GM18505 (cell line): Measurements from ENCODE around the gene TBC1D10A.

Experiments used
- ATAC-seq: cut with Tn5 transposase; IDR thresholded peaks from one replicate; pipeline ENCODE4 v1.9.1; 2021; ENCODE audit not compliant: unreplicated experiment
- POLR2A ChIP-seq: IDR thresholded peaks from 4 replicates; pipeline ENCODE4 v1.6.1; 2011; ENCODE audit warnings: borderline replicate concordance; ENCODE audit not compliant: insufficient read depth, insufficient read length; ENCODE audit errors: extremely low read depth

The TBC1D10A gene

DNA sequence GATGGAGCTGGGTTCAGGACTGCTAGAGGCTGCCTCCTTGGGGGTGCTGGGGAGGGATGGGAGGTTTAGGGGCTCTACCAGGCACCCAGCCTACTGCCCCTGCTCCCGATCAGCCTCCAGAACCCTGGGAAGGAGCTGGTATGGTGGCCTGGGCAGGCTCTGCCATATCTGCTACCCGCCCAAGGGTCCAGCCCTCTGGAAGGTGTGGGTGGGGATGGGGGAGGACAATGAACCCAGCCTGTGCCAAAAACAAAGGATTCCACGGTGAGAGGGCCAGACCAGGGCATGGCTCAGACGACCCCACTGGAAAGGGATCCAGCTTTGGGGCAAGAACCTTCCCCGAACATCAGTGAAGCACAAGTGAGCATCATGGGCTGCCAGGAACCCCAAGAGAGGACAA, 40.4 kb downstream of the TBC1D10A start:
- no peak for ATAC-seq
- no peak for TF ChIP-seq POLR2A

DNA sequence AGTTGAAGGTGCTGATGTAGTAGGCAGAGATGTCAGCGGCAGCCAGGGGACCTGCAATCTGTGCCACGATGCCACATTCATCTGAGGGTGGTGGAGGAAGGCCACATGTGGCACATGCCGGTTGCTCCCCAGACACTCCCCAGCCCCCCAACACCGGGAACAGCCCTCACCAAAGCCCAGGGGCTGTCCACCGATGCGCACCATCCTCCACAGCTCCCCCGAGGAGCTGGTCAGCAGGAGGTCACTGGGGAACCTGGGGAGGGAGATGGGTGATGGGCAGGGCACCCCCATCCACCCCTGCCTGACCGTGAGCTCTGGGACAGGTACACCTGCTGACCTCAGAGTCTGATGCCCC, 40.9 kb downstream of the TBC1D10A start:
- no peak for ATAC-seq
- TF ChIP-seq POLR2A = no peak

DNA sequence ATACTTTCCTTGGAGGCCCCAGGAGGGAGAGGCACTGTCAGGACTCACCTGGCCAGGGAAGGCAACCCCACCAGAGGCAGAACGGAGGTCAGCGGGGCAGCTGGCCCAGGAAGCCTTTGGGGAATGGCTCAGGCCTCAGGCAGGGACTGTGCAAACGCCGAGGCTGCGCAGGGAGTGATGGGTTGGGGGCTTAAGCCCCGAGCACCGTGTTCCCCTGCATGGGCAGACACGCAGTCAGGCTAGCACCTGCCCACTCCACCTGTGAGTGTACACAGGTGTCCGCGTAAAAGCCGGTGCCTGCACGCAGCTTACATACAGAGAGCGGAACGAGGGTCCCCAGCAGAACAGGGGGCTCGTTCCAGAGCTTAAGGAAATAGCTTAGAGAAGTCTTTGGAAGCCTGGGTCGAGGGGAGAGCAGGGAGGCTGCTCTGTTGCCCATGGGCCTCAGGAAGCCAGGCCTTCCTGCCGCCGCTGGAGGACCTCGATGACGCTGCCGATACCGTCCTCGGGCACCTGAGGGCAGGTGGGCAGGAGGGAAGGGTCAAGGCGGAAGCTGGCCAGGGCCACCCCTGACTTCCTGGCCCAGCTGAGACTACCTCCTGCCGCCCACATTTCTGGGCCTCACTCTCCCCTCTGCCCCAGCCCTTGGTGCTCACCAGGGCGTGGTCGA, 41.4 kb downstream of the TBC1D10A start:
- no peak for TF ChIP-seq POLR2A
- no peak for ATAC-seq

DNA sequence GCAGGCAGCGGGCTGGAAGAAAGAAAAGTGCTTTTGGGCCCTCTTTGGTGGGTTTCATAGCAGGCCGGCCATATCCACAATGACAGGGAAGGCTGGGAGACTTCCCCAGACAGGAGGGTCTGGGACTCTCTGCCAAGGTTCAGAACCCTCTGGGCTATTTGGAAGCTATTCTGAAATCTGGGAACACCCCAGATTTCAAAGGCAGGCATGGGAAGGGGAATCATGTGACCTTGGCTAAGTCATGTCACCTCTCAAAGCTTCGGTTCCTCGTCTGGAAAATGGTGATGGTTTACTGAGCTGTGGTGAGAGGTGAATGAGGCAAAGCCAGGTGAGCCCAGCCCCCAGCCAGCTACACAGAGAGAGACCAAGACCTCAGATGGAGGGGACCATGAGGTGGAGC, 42.1 kb downstream of the TBC1D10A start:
- no peak for ATAC-seq
- TF ChIP-seq POLR2A = no peak

DNA sequence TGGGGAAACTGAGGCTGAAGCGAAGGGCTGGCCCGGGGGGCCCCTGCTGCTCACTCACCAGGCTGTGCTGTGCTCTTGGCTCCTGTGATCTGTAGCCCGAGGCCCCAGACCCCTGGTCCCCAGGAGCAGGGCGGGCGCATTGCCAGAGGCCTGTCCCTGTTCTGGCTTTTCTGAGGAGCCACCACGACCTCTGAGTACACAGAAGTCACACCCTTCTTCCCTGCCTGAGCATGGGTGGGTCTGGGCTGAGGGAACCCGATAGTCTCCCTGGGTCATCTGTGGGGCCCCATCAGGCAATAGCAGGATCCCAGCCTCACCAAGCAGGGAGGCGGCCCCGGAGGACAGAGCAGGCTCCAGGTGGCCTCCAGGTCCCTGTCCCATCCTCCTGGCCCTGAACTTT, 42.6 kb downstream of the TBC1D10A start:
- ATAC-seq = no peak
- no peak for TF ChIP-seq POLR2A

DNA sequence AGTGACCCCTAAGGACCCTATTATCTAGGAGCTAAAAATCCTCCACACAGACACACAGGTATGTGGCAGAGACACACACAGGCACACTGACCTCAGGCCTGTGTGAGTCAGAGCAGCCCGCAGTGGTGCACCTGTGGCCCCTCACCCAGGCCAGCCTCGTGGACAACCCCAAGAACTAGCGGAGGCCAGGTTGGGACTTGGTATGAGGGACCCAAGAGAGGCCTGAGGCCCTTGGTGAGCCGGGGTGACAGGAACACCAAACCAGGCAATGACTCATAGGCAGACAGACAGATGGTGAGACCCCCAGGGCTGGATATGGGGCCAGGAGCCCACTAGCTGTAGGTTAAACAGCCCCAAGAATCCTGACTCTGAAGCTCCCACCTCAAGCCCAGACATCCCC, 43.4 kb downstream of the TBC1D10A start:
- no peak for ATAC-seq

DNA sequence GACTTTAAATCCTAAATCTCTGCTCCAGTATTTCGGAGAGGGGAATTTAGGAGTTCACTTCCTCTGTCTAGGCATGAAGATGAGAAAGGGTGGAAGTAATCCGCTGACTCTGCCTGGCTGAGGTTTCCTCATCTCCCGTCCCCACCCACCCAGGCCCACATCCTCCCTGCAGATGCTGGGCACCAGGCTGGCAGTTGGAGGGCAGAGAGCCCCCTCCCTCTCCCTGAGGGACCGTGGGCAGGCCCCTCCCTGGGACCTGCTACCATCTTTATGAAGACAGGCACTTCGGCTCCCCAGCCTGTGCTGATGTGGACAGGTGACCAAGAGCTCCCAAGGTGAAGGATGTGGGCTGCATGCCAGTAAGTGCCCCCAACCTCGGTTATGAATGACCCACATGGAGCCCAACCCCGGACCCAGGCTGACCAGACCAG, 44.1 kb downstream of the TBC1D10A start:
- ATAC-seq = no peak
- no peak for TF ChIP-seq POLR2A

More for the DNA sequence above, 43.4 kb downstream of the TBC1D10A start:
- TF ChIP-seq POLR2A = no peak

DNA sequence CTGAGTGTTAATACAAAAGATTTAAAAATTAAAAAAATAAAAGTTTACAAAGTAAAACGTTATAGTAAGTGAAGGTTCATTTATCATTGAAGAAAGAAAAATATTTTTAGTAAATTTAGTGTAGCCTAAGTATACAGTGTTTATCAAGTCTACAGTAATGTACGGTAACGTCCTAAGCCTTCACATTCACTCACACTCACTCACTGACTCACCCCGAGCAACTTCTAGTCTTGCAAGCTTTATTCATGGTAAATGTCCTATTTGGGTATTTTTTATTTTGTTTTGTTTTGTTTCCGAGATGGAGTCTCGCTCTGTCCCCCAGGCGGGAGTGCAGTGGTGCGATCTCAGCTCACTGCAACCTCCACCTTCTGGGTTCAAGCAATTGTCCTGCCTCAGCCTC, 46.2 kb downstream of the TBC1D10A start:
- no peak for ATAC-seq
- no peak for TF ChIP-seq POLR2A

DNA sequence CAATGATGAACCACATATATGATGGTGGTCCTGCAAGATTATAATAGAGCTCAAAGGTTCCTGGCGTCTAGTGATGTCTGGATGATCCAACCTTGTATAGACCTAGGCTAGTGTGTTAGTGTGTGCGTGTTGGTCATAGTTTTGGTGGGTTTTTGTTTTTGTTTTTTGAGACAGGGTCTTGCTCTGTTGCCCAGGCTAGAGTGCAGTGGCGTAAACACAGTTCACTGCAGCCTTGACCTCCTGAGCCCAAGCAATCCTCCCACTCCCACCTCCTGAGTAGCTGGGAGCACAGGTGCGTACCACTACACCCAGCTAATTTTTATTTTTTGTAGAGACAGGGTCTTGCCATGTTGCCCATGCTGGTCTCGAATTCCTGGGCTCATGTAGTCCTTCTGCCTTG, 46.8 kb downstream of the TBC1D10A start:
- no peak for TF ChIP-seq POLR2A
- no peak for ATAC-seq

DNA sequence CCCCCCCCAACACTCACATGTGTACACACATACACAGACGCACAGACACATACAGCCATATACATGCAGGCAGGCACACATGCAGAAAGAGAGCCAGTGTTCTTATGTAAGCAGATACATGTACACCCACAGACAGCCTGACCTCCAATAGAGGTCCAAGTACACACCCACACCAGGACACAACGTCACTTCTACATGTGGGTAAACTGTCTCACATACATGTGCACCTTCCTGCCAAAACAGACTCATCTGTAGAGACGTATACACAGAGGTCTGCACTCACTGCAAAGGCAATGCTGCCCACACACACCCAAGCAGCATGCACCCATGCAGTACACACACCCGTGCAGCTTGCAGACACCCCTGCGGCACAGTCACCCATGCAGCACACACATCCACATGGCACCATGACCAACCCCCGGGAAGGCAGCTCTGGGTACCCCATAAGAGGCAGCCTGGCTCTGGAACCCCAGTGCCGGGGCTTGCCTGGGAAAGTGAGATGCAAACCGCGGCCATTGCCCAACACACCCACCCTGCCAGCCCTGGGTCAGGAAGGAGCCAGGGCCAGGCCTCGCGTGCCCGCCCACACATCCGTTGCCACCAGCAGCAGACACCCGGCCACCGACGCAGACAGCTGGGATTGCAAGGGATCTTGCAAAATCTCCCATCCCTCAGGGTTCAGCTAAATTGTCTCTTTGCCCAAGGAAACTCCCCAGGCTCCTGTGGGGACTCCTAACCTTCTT, 47.5 kb downstream of the TBC1D10A start:
- ATAC-seq = no peak
- TF ChIP-seq POLR2A = no peak

DNA sequence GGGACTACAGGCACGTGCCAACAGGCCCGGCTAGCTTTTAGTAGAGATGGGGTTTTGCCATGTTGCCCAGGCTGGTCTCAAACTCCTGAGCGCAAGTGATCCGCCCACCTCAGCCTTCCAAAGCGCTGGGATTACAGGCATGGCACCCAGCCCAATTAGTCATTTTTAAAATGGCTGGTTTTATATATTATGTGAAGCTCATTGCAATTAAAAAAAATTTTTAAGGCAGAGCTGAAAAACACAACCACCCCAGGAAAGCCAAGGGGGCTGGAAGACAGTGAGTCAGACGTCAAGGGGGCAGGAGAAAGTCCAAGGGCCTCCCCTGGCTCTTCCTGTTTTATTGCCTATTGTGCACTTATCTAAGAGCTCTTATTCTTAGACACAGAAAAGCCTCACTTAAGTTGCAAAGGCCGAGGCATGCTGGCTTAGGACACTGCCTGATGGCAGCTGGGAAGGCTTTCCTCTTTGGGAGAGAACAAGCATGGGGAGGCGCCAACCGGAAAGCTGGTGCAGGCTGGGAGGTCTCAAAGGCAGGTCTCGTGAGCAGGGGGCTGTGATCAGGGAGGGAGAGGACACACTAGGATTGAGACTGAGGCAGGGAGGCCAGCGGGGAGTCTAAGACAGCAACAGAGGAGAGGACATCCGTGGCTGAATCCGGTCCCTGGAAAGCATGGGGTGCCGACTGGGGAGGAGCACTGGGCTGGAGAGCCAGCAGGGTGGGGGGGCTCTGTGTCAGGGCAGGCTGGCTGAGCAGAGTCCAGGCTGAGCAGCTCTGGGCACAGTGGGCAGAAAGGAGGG, 49.0 kb downstream of the TBC1D10A start:
- no peak for ATAC-seq
- no peak for TF ChIP-seq POLR2A

DNA sequence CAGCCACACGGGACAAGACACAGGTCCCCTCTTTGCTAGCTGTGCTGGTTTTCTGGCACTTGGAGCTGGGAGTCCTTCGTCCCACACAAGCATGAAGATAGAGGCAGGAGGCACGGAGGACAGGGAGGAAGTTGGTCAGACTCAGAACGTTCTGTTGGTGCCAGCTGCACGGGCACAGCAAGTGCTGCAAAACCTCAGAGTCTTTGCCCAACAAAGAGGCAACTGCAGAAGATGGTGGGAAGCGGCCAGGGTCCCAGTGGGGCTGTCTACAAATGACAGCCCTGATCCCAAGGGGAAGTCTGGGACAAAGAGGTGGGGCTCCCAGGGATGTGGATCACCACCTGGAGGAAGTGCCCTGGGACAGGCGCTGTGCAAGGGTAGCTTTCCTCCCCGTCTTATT, 50.7 kb downstream of the TBC1D10A start:
- TF ChIP-seq POLR2A = no peak
- no peak for ATAC-seq

DNA sequence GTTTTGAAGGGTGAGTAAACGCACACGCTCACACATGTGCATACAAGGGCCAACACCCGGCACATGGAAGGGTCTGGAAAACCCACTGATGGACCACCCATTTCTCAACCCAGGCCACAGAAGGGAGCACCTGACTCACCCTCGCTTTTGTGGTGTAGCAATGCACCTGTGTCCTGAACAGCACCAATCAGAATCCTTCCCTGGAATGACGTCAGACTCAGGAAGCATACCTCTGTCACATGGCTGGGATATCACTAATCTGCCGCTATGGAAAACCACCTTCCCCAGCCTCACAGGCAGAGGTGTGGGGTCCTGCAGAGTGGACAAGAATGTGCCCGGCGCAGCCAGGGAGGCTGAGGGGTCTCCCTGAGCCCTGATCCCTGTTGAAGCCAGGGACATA, 51.1 kb downstream of the TBC1D10A start:
- no peak for ATAC-seq

DNA sequence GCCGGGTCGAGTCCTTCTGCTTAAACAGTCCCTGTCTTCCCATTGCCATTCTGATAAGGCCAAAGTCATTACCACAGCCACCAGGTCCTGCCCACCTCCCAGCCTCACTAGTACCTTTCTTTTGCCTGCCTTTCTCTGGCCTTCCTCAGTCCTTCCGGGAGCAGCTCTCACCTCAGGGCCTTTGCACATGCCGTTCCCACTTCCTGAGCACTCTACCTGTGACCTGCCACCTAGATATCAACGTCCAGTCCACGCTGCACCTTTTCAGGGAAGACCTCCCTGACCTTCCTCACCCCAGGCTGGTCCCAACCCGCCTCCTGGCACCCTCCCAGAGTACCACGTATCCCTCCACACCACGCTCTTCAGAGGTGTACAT, 52.3 kb downstream of the TBC1D10A start:
- TF ChIP-seq POLR2A = peak; percentile 2
- no peak for ATAC-seq

More for the DNA sequence above, 51.1 kb downstream of the TBC1D10A start:
- no peak for TF ChIP-seq POLR2A

DNA sequence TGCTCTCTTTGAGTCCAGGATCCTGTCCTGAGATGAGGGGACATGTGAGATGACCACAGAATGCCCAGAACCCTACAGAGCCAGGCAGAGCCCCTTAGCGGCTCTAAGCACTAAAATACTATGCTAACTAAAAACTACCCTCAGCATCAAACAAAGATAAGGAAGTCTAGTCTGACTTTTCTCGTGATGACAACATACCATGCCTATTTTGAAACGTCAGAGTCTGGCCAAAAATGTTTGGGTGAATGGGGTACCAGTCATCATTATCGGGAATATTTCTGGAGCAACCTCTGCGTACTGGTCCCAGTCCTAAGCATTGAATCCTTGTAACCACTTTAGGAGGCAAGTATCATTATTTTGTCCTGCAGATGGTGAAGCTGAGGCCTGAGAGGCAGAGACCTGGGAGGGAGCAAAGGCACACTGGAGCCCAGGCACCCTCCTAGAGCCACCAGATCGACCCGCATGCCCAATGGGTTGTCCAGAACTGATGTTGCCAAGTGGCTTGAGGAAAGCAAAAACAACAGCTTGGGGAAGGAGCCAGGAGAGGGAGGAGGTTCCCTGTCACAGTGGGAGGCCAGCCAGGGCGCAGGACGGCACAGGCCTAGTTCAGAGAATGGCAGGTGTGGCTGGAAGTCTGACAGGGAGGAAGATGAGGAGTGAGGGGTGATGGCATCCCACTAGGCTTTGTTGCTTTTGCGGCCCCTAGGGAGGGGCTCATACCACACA, 52.9 kb downstream of the TBC1D10A start:
- no peak for TF ChIP-seq POLR2A
- no peak for ATAC-seq
